Adipocyte (in vitro differentiated cells): ENCODE data around the gene CDK7.
"Not testable (repeated sequence)": the region's sequence is repeated elsewhere in the genome, so short reads cannot be mapped to it uniquely, and the experiment has no call there.

Experiments used
- DNase-seq: peaks from one replicate; pipeline ENCODE4 v3.0.0-alpha.2; 2015; ENCODE audit warnings: low read depth
- H3K27me3 ChIP-seq: replicated peaks from 2 replicates; pipeline ENCODE4 v1.7.0; 2013; ENCODE audit warnings: mild to moderate bottlenecking, low read length, moderate library complexity; ENCODE audit not compliant: control insufficient read depth, insufficient read depth
- H3K36me3 ChIP-seq: 2 replicates; pipeline ENCODE4 v1.7.0; 2013; ENCODE audit warnings: low read length, mild to moderate bottlenecking, moderate library complexity; ENCODE audit not compliant: control insufficient read depth, insufficient read depth, severe bottlenecking
- H3K4me1 ChIP-seq: 2 replicates; pipeline ENCODE4 v1.7.0; 2013; ENCODE audit warnings: mild to moderate bottlenecking, low read length, moderate library complexity; ENCODE audit not compliant: control insufficient read depth, insufficient read depth
- H3K4me3 ChIP-seq: 2 replicates; pipeline ENCODE4 v1.7.0; 2013; ENCODE audit warnings: mild to moderate bottlenecking, low read length, moderate library complexity
- H3K9ac ChIP-seq: 2 replicates; pipeline ENCODE4 v1.7.0; 2013; ENCODE audit warnings: mild to moderate bottlenecking, low read length, moderate library complexity
- H3K9me3 ChIP-seq: 2 replicates; pipeline ENCODE4 v1.7.0; 2013; ENCODE audit warnings: mild to moderate bottlenecking, low read length, moderate library complexity; ENCODE audit not compliant: control insufficient read depth

CDK7 gene

DNA sequence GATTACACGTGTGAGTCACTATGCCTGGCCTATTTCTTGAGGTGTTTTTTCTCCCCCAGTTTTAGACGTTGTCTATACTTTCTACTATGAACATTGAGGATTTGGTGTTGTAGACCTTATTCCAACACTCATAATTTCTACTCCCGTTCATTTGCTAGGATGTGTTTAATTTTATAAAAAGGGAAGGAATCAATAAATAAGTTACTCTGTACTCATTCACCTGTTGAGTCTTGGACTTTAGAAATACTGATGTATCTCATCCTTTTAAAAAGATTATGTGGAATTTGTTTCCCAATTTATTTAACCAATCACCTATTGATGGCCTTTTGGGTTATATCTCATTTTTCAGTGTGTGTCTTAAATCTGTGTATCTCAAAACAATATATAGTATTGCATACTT, 3.2 kb downstream of the CDK7 start:
- Histone ChIP-seq H3K27me3 (no peaks in the 10 kb centered on the region), H3K36me3 (peaks cover 20% of the 10 kb centered on the region), H3K4me3 (no peak overlapping the region), H3K9me3 (no peaks in the 10 kb centered on the region), H3K9ac (no peak overlapping the region), H3K4me1 (peaks cover 45% of the 10 kb centered on the region)
- no peak for DNase-seq

DNA sequence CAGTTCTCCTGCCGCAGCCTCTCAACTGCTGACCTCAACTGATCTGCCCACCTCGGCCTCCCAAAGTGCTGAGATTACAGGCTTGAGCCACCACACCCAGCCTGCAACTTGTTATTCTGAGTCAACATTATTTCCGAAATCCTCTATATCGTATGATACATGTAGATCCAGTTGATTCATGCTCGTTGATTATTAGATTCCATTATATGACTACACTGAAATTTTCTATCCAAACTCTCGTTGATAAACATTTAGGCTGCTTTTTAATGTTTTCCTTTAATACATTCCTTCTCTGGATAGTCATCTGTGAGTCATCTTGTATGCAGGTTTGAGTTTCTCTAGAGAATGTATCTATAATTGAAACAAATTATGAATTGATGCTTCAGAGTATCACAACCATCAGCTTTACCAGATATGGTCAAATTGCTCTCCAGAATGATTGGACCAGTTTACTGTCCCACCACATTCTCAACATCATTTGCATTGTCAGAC, 4.1 kb downstream of the CDK7 start:
- peak; percentile 73 for DNase-seq
- no peaks in the 10 kb centered on the region for H3K9me3 ChIP-seq
- no peaks in the 10 kb centered on the region for H3K27me3 ChIP-seq
- H3K4me1 ChIP-seq: peaks cover 45% of the 10 kb centered on the region
- H3K36me3 ChIP-seq: peaks cover 20% of the 10 kb centered on the region
- peak overlapping the region; percentile 19 for H3K9ac ChIP-seq
- H3K4me3 ChIP-seq: no peak overlapping the region

DNA sequence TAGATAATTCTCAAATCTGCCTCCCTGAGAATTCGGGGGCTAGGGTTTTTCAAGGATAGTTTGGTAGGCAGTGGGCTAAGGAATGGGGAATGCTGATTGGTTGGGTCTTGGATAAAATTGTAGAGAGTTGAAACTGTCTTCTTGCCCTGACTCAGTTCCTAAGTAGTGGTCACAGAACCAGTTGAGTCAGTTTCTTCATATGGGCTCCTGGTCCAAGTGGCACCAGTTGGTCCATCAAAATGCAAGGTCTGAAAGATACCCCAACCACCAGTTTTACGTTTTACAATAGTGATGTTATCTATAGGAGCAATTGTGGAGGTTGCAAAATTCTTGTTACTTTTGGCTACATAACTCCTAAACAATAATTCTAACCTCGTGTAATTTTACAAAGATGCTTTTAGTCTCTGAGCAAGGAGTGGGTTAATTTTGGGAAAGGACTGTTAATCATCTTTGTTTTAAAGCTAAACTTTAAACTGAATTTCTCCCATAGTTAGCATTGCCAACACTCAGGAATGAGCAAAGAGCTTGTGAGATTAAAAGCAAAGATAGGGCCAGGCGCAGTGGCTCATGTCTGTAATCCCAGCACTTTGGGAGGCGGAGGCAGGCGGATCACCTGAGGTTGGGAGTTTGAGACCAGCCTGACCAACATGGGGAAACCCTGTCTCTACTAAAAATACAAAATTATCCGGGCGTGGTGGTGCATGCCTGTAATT, 7.7 kb downstream of the CDK7 start:
- no peak for DNase-seq
- Histone ChIP-seq H3K4me1 (peaks cover 28% of the 10 kb centered on the region), H3K36me3 (peaks cover 15% of the 10 kb centered on the region), H3K9ac (no peak overlapping the region), H3K9me3 (no peaks in the 10 kb centered on the region), H3K27me3 (no peaks in the 10 kb centered on the region), H3K4me3 (no peak overlapping the region)

DNA sequence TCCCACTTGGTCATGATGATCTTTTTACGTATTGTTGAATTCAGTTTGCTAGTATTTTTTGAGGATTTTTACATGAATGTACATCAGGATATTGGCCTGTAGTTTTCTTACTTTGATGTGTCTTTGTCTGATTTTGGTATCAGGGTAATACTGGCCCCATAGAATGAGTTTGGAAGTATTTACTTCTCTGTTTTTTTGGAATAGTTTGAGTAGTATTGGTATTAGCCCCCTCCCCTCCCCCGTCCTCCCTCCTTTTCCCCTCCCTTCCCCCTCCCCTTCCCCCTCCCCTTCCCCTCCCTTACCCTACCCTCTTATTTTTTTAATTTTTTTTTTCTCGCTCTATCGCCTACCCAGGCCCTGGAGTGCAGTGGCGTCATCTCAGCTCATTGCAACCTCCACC, 10.3 kb downstream of the CDK7 start:
- peaks cover 8% of the 10 kb centered on the region for H3K36me3 ChIP-seq
- no peaks in the 10 kb centered on the region for H3K9me3 ChIP-seq
- no peak for DNase-seq
- H3K27me3 ChIP-seq: no peaks in the 10 kb centered on the region
- no peak overlapping the region for H3K9ac ChIP-seq
- no peak overlapping the region for H3K4me3 ChIP-seq
- peaks cover 2% of the 10 kb centered on the region for H3K4me1 ChIP-seq

DNA sequence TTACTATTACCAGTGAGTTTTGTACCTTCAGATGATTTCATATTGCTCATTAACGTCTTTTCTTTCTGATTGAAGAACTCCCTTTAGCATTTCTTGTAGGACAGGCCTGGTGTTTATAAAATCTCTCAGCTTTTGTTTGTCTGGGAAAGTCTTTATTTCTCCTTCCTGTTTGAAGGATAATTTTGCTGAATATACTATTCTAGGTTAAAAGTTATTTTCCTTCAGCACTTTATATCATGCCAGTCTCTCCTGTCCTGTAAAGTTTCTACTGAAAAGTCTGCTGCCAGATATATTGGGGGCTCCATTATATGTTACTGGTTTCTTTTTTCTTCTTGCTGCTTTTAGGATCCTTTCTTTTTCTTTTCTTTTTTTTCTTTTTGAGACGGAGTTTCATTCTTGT, 13.3 kb downstream of the CDK7 start:
- Histone ChIP-seq H3K9me3 (no peaks in the 10 kb centered on the region), H3K36me3 (no peaks in the 10 kb centered on the region), H3K4me3 (no peak overlapping the region), H3K9ac (no peak overlapping the region), H3K4me1 (peaks cover 6% of the 10 kb centered on the region), H3K27me3 (no peaks in the 10 kb centered on the region)
- no peak for DNase-seq

GRCh38 chr5:69250593-69250992, 15.9 kb downstream of the CDK7 start:
- H3K4me3 ChIP-seq: no peak overlapping the region
- H3K9ac ChIP-seq: no peak overlapping the region
- H3K27me3 ChIP-seq: no peaks in the 10 kb centered on the region
- H3K36me3 ChIP-seq: peaks cover 5% of the 10 kb centered on the region
- no peaks in the 10 kb centered on the region for H3K9me3 ChIP-seq
- no peak for DNase-seq
- peaks cover 6% of the 10 kb centered on the region for H3K4me1 ChIP-seq

DNA sequence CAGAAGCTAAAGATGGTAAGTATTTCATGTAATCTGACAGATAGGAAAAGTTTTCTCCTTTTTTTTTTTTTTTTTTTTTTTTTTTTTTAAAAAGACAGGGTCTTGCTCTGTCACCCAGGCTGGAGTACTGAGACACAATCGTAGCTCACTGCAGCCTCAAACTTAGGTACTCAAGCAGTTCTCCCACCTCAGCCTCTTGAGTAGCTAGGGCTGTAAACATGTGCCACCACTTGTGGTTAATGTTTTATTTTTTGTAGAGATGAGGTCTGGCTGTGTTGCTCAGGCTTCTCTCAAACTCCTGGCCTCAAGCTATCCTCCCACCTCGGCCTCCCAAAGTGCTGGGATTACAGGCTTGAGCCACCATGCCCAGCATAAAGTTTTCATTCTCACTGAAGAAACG, 17.8 kb downstream of the CDK7 start:
- no peak for DNase-seq
- Histone ChIP-seq H3K4me1 (peaks cover 6% of the 10 kb centered on the region), H3K27me3 (no peaks in the 10 kb centered on the region), H3K4me3 (no peak overlapping the region), H3K9ac (no peak overlapping the region), H3K9me3 (no peaks in the 10 kb centered on the region), H3K36me3 (peaks cover 20% of the 10 kb centered on the region)

DNA sequence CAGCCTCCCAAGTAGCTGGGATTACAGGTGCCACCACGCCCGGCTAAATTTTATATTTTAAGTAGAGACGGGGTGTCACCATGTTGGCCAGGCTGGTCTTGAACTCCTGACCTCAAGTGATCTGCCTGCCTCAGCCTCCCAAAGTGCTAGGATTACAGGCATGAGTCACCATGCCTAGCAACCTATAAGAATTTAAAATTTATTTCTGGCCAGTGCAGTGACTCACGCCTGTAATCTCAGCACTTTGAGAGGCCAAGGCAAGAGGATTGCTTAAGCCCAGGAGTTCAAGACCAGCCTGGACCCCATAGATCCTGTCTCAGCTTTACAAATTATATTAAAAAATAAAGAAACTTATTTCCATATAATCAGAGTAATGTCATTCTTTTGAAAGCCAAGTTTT, 21.3 kb downstream of the CDK7 start:
- not testable (repeated sequence) for H3K9me3 ChIP-seq, H3K4me1 ChIP-seq, H3K9ac ChIP-seq, H3K4me3 ChIP-seq, DNase-seq, H3K27me3 ChIP-seq
- H3K36me3 ChIP-seq: peaks cover 49% of the 10 kb centered on the region

- H3K27me3 ChIP-seq: no peaks in the 10 kb centered on the region
- peaks cover 59% of the 10 kb centered on the region for H3K36me3 ChIP-seq
- no peak overlapping the region for H3K4me3 ChIP-seq
- H3K9me3 ChIP-seq: no peaks in the 10 kb centered on the region
- no peak for DNase-seq
- H3K9ac ChIP-seq: no peak overlapping the region
- H3K4me1 ChIP-seq: no peaks in the 10 kb centered on the region
Observed at GRCh38 chr5:69257577-69257976, 22.9 kb downstream of the CDK7 start.

DNA sequence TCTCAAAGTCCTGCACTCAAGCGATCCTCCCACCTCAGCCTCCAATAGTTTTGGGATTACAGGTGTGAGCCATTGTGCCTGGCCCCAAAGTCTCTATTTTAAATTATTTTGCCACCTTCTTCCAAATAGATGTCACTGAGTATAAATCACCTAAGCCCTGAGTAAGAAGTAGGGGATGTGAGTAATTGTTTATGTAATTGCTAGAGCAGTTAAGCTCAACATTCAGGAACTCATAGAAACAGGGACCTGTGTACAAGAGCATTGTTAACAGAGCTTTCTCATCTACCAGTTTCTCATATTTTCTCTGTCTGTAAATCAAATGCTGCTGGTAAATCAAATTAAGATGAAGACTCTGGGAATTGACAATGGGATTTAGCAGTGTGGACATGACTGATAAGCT, 26.3 kb downstream of the CDK7 start:
- Histone ChIP-seq H3K27me3 (no peaks in the 10 kb centered on the region), H3K4me1 (no peaks in the 10 kb centered on the region), H3K36me3 (peaks cover 72% of the 10 kb centered on the region), H3K4me3 (no peak overlapping the region), H3K9ac (no peak overlapping the region), H3K9me3 (no peaks in the 10 kb centered on the region)
- DNase-seq: no peak

DNA sequence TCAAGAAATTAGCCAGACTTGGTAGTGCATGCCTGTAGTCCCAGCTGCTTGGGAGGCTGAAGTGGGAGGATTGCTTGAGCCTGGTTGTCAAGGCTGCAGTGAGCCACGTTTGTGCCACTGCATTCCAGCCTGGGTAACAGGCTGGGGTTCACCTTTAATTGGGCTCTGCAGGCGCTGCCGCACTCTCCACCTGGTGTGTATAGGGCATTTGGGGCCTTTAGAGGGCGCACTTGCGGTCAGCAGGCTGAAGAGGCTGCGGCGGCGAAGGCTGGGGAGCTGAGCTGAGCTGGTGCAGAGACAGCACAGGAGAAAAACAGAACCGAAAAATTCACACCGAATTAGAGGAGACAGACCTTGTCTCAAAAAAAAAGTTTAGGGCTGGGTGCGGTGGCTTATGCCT, 31.2 kb downstream of the CDK7 start:
- no peaks in the 10 kb centered on the region for H3K9me3 ChIP-seq
- H3K36me3 ChIP-seq: peaks cover 57% of the 10 kb centered on the region
- no peak overlapping the region for H3K9ac ChIP-seq
- DNase-seq: no peak
- no peaks in the 10 kb centered on the region for H3K27me3 ChIP-seq
- H3K4me3 ChIP-seq: no peak overlapping the region
- peaks cover under 1% of the 10 kb centered on the region for H3K4me1 ChIP-seq

GRCh38 chr5:69268899-69269298, 34.2 kb downstream of the CDK7 start:
- no peak for DNase-seq
- H3K9ac ChIP-seq: no peak overlapping the region
- no peak overlapping the region for H3K4me3 ChIP-seq
- no peaks in the 10 kb centered on the region for H3K27me3 ChIP-seq
- no peaks in the 10 kb centered on the region for H3K9me3 ChIP-seq
- peaks cover 7% of the 10 kb centered on the region for H3K4me1 ChIP-seq
- H3K36me3 ChIP-seq: peaks cover 59% of the 10 kb centered on the region
